Adrenal gland (tissue), 5 donors: ENCODE results near the gene FHL3.

Experiments used
- CTCF ChIP-seq, 6 experiments: fragments of 450-650 bp in 4 of 6; fragments of 200-600 bp in 2 of 6; sonication (generic) in 1 of 6; IDR thresholded peaks; 1 replicate in 5 of 6; 2 replicates in 1 of 6; pipeline versions ENCODE4 v1.5.1 to v1.8.0; 2016 to 2021; ENCODE audit warnings: antibody characterized with exemption in 6 of 6, mild to moderate bottlenecking in 2 of 6, moderate library complexity in 1 of 6
- POLR2A ChIP-seq, 2 donors: fragments of 450-650 bp; IDR thresholded peaks; one replicate each; pipeline ENCODE4 v1.6.1; 2017; ENCODE audit warnings: antibody characterized with exemption in 2 of 2, mild to moderate bottlenecking in 2 of 2, moderate library complexity in 1 of 2
- donor health status: DM: no; HTN: no; CAD: no.

DNA sequence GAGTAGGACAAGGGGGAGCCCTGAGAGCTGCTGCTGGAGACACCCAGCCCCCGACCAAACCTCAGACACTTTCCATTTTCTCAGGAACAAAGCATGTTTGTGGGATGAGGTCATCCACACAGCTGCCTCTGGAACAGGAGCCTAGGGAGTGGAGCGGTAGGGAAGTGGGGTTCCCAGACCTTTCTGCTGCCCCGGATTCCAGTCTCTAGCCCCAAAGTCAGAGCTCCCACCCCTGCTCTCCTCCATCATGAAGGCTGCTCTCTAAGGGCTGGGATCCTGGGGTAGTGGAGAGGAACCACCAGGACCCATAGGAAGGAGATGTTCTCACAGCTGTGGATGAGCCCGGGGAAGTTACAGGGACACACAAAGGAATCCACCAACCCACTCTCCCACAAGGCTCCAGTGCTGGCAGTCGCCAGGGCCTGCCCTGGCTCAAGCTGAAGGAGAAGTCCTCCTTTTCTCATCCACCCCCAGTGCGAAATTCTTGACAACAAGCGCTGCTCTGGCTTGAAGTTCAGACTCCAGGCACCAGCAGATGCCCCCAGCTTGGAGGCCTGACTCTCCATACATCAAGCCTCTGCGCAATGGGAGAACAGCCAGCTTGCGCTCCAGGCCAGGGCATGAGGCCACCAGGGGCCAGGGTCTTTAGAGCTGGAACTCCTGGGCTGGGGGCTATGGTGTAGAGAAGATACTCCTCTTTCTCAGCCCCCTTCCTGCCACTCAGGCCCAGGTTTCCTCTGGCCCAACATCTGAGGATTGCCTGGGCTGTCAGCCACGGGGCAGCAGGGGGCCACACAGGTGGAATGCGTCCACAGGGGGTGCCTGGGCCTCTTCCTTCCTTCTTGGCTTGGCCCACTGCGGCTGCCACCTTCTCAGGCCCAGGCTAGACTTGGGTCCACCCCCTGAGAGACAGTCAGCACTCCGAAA is 4.5 kb downstream of the FHL3 start:
- no peak for TF ChIP-seq CTCF (IDR thresholded peaks at IDR 0.05)
- TF ChIP-seq POLR2A (IDR thresholded peaks at IDR 0.05) = no peak
